NCI-H146 (cell line): ENCODE measurements around the gene DSCAML1.

Source experiments
- DNase-seq: peaks from one replicate; lab custom pipeline; 2025; lab: John Stamatoyannopoulos, UW

The DSCAML1 gene

DNA sequence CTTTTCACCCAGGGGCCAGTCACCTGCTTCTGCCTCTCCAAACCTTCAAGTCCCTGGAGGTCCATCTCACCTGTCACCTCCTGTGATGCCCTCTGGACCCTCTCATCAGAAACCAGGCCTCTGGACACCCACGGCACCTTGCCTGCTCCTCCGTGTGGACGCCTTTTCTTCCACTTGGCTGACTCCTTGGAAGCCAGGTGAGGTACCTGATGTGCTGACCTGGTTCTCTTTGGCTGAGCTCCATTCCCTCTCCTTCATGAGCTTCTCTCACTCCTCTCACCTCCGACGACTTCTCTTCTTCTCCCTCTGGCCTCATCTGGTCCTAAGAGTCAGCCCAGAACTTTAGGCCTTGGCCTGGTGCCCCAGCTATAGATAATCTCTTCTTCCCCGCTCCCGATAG lies 370.1 kb downstream of the DSCAML1 start:
- no peak for DNase-seq

DNA sequence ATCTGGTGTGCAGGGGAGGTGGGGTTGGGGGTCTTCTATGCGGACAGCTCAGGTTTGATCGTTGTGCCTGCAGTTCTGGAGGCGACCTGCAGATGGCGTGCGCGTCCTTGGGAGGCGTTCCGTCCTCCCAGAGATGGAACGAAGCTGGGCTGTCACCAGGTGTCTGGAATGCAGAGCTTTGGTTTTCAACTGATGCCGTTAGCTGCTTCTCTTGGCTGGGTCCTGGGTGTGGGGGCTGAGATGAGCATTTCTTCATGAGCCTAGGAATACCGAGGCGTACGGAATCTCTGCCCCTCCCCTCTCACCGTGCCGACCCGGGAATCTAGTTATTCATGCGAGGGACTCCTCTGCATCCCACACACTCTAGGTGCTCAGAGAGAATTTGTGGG lies 370.7 kb downstream of the DSCAML1 start:
- DNase-seq: peak; percentile 73

DNA sequence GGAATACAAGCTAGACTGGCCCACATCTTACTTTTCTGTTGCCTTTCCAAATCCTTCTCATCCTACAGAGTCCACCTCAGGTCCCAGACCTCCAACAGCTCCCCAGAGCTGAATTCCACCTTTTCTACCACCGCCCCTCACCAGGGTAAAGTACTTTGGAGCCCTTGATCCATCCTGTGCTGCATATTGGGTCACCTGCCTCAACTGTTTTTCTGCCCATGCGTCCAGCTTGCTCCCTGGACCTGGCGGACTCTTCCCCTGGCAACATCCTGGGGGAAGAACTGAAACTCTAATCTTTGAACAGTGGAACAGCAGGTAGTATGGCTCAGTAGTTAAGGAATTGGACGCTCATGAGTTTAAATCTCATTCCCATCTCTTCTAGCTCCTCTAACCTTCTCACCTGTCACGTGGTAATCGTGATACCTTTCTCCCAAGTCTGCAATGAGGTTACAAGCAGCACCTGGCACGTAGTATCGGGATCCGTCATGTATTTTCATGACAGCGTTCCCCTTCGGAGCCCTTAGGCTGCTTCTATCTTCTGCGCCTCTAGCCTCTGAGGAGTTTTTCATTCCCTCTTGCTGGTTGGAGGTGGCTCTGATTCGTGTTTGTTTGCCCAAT lies 371.2 kb downstream of the DSCAML1 start:
- DNase-seq: no peak

DNA sequence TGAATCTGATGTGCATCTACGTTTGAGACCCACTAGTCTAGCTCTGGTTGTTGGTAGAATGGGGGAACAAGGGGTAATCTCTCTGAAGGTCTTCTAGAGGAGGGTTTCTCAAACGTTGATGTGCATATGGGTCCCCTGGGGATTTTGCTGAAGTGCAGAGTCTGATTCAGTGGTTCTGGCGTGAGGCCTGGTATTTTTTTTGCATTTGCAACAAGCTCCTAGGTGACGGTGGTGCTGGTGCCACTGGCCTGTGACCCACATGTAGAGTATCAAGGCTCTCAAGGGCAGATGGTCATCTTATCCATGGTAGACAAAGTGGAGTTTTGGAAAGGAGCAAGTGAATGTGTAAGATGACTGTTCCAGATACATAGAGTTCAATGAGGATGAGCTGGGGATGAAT lies 372.2 kb downstream of the DSCAML1 start:
- no peak for DNase-seq

DNA sequence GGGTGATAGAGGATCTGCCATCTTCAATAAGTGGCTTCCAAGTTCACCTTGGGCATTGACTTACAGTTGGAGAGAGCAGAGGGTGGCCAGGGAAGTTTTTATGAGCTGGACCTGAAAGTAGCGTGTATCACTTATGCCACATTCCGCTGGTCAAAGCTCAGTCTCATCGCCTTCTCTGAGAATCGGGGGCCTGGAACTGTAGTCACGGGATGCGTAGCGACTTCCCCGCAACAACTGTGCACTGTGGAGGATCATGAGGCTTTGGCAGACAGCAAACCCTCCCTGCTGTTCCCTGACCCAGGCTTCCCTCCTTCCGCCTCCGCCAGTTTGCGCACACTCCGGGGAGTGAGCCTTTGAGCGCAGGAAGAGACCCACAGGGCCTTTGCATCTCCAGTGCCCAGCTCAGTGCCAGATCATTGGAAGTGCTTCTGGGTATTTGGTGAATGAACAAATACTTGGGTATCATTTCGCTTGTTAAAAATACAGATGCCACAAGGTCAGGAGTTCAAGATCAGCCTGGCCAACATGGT lies 373.9 kb downstream of the DSCAML1 start:
- DNase-seq: no peak

DNA sequence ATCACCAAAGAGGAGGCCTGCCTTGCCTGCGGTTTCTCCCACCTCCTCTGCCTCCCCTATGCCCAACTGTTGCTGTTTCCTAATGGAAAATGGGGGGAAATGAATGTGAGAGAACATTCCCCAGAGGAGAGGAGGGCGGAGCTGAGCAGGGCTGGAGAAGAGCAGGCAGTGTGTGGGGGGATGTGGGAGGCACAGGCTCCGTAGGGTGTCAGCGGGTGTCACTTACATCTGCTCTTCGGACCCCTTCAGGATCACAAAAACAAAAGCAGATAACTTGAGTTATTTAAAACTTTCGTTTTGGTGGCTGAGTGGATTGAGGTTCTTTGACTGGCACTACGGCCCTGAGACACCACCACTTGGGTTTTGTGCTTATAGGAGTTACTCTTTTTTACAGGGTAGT lies 375.5 kb downstream of the DSCAML1 start:
- no peak for DNase-seq

DNA sequence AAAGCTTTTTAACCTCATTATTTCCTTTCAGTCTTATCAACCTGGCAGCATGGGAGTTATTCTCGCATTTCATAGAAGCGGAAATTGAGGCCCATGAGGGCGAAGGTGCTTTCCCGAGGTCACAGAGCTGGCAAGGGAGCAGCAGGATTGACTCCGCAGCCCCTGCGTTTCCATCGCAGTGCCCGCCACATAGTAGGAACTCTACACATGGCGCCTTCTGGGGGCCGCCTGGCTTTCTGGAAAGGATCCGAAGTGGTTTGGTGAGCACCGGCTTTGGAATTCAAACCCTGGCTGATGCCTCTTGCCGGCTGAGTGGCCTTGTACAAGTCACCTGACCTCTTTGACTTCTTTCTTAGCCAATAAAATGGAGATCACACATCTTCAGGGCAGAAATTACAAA lies 376.0 kb downstream of the DSCAML1 start:
- no peak for DNase-seq

DNA sequence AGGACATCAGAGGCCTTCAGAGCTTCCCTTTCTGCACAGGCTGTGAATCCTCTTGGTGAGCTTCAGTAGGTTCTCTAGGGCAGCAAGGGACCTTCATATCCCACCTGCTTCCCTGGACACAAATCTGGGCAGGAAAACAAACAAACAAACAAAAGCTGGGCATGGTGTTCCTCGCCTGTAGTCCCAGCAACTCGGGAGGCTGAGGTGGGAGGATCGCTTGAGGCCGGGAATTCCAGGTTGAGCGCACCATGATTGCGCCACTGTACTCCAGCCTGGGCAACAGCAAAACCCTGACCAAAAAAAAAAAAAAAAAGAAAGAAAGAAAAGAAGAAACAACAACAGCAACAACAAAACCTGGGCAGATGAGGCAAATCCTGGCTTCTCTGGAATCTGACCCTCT lies 376.4 kb downstream of the DSCAML1 start:
- no peak for DNase-seq

DNA sequence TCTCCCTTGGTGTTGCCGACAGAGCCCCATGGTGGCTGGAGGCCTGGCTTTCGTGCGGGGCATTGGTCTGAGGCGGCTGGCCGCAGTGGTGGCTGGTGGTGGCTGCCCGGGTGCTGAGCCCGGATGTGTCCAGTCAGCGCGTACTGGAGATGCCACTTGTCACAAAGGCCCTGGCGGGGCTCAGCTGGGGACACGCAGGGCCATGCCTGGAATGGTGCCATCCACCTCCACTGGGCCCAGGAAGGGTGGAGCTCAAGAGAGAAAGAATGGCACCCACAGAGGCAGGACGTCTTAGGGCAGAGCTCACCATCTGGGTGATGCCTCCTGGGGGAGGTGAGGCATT lies 376.9 kb downstream of the DSCAML1 start:
- DNase-seq: no peak

DNA sequence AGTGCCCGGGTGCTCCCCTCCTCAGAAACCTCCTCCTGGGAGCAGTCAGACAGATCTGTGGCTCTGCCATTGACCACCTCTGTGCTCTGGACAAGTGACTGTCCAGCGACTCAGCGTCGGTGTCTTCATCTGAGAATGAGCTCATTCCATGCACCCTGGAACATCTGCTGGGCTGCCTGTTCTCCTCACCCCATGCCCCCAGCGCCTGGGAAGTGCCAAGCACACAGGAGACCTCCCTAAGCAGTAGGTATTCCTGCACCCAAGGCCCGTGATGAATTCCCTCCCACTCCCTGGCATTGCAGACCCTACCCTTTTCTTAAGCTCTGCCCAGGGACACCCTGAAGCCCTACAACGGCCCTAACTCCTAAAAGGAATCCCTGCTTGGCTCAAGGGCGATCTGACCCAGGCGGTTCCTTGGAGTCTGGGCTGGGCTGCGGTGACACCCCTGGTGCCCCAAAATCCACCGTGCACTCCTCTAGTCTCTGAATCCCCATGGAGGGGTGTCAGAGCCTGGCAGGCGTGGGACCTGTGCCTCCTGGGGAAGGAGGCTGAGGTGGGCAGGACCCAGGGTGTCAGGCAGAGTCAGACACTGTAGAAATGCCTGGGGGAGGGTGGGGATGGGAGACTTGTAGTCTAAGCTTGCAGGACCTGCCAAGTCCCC lies 377.4 kb downstream of the DSCAML1 start:
- DNase-seq: no peak

DNA sequence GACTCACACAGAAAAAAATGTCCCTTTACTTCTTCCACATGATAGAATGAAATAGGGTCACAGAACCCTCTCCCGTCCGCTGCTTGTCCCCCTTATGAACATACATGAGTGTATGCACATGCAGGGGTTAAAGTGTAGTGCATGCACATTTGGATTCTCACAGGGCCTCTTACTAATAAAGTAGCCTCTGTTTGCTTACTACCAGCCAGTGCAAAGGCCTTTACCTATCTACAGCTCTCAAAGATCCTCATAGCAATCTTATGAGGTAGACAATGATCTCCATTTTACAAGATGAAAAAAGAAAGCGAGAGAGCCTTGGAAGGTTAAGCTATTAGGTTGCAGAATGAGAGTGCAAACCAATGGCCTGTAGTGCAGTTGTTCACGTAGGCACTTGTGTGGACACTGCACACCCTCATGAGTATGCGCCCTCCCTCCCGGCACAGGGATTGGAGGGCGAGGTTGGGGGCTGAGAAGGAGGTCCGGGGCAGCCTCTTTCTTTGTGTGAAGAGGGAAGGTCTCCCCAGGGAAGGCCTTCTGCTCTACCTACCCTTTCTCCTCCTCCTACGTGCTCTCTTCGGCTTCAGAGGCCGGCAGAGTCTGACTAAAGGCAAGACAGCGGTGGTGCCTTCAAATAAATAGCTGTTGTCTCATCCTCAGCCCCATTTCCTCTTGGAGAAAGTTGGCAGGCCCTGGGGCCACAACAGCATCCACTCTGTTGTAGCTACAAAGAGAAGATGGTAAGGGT lies 378.1 kb downstream of the DSCAML1 start:
- DNase-seq: no peak

DNA sequence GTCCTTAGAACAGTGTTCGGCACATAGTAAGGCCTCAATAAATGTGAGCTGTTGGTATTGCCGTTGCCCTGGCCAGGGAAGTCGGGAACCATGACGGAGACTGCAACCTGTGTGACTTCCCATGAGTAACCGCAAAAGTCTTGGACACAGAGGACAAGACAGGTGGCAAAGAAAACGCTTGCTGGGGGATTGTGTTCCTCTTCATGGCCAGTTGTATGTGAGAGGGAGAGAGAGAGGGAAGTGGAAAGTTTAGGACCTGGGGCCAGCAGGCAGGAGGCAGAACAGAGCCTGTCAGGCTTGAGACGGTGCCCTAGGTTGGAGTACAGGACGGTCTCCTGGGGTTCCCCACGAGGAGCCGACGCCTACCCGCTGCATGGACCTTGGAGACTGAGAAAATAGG lies 379.2 kb downstream of the DSCAML1 start:
- no peak for DNase-seq

DNA sequence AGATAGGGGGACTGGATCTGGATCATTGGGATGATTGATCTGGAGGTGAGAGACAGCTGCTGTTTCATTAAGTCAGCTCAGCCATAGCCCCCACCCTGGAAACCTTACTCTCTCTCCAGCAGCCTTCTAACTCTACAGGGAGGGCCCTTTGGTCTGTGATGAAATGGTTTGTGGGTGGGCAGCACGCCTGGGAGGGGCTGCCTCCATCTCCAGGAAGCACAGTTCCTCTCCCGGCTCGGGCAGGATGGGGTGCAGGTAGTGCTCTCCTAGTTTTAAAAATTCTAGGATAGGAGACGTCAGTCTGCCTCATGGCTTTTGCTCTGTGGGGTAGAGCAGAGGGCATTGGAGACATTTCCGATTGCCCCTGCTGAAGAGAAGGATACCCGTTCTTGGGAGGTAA lies 379.7 kb downstream of the DSCAML1 start:
- DNase-seq: no peak

DNA sequence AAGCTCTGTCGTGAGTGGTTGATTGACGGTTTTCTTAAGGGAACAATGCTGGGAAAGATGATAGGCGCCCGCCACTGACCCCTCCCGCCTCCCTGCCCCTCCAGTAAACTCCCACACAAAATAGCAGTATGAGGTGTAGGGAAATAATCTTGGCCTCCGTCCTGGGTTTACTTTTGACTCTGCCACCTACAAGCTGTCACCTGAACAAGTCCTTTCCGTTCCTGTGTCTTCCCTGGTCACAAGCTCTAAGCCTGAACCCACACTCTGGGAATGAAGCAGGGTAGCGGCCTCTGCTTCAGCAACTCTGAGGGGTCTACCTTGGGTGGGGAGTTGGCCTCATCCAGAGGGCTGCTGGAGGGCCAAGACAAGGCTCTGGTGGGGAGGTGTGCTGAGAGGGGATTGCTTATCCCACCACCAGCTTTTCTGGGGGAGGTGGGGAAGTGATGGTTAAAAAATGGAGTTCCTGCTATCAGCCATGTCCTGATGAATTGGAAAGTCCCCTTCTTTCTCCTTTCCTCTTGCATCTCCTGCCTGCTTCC lies 381.6 kb downstream of the DSCAML1 start:
- DNase-seq: no peak

DNA sequence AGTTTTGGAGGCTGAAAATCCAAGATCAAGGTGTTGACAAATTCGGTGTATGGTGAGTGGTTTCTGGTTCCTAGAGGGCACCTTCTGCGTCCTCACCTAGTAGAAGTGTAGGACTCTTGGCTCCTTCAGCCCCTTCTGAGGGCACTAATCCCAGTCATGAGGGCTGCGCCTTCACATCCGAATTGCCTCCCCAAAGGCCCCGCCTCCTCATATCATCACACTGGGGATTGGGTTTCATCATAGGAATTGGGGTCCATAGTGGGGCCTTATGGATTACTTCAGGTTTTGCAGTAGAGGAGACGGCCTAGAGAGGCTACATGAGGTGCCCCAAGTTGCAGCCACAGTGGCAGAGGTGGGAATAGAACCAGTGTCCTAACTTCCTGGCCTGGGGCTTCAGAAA lies 382.3 kb downstream of the DSCAML1 start:
- DNase-seq: no peak

DNA sequence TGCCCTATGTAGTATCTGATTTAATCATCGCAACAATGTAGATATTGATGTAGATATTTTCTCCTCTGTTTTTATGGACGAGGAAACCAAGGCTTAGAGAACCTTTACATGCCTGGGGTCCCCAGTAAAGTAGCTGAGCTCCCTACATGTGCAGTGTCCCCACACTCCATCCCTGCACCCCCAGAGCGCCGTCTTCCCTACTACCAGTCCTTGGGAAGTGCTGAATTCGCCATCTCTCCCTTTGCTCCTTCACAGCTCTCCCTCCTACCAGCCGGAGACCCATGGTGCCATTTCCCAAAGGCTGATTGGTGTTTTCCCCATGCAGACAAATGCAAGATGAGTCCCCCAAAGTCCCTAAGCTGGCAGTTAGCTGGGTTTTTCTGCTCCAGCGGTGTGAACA lies 383.4 kb downstream of the DSCAML1 start:
- no peak for DNase-seq

DNA sequence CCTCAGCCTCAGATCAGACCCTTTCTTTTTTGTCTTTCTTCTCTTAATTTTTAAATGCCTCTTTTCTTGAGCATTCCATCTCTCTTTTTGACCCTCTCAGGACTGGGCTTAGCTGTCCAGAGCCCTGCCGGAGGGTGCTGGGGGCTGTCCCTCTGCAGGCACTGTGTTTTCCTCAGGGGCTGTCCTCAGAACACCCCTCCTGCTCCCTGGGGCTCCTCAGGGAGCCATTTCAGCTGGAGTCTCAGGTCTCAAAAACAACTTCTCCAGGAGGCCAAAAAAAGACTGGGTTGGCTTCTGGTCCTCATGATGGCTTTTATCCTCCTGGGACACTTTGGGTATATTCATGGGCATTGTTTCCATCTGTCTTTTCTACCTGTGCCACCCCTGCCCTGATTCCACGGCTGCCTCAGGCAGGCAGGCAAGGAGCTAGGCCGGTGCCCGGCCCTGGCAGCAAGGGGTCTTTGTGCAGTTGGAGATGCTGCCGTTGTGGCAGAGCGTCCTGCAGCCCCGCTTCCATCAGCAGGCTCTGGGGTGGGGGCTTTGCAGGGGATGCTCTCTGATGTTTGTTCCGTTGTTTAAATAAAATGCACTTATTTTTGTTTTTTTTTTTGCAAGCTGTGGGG lies 384.3 kb downstream of the DSCAML1 start:
- DNase-seq: no peak

DNA sequence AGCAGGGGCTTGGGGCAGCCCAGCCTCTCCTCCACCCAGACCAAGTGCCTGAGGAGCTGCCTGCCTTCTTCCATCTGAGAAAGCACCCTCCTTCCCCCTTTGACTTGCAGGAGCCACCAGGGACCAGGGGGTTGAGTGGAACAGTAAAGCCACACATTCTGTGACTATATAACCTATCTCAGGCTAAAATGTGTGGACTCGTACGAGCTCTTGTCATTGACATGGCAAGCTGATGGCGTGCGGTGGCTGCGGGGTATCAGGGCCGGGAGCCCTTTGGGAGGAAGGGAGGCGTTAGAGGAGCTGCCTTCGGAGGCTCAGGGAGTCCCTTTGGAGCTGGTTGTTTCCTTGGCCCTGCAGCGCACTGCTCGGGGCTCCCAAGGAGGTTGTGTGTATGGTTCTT lies 384.8 kb downstream of the DSCAML1 start:
- DNase-seq: no peak

DNA sequence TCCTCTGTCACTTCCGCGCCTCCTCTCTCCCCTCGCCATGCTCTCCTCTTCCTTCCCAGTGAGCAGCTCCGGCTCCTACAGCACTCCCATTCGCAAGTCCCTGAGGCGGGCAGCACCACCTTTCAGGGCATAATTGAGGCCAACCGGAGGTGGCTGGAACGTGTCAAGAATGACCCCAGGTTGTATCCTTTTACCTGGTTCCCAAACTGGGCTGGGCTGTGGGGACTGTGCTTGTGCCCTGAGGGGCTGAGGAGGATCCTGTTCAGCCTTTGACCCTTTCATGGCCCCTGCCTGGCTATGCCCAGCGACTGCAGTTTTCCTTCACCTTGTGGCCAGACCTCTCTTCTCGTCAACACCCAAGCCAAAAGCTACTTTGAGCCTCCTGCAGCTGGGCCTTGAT lies 385.3 kb downstream of the DSCAML1 start:
- no peak for DNase-seq

DNA sequence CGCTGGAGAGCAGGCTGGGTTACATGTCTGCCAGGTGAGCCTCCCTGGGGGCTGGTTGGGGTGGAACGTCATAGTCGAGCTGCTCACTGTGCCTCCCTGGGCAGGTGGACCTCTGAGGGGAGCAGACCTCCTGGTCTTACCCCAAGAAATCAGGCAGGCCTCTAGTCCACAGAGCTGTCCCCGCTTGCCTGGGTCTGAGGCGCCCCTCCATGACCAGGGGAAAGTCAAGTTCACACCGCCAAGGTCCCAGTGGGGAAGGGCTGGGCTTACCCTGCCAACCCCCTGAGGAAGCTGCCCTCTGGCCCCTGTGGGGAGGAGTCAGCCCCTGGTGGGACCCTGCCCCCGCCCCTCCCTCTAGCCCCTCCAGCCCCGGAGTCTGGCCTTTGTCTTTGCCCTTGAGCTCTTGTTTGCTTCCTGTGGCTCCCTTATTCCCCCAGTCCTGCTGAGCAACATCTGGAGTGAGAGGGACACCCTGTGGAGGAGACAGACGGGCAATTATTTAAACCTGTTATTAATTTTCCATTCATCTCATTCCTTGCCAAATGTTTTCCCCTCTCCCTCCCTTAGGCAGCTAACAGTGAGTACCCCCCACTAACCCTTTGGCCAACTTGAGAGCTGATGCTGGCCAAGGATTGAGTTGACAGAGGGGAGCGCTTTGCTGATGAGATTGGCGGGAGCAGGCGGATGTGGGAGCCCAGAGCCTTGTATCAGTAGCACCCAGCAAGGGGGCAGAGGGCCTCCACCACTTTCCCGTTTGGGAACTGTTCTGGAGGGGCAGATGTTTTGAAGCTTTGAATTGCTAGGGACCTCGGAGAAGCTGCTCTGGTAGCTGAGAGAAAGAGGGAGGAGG lies 385.9 kb downstream of the DSCAML1 start:
- DNase-seq: peak; percentile 93

DNA sequence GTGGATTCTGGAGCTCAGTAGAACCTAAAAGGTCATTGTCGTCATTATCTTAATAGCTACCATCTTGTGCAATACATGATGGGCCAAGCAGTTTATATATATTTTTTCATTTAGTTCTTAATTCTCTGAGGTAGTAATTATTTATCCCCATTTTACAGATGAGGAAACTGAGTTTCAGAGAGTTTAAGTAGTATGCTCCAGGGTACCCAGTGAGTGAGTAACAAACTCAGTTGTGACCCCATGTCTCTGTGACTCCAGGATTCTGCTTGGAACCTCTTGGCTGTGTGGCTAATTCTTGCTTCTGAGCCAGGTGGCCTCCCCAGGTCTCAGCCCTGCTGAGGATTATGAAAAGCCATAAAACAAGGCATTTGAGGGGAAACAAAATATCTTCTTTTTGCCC lies 386.8 kb downstream of the DSCAML1 start:
- DNase-seq: no peak

DNA sequence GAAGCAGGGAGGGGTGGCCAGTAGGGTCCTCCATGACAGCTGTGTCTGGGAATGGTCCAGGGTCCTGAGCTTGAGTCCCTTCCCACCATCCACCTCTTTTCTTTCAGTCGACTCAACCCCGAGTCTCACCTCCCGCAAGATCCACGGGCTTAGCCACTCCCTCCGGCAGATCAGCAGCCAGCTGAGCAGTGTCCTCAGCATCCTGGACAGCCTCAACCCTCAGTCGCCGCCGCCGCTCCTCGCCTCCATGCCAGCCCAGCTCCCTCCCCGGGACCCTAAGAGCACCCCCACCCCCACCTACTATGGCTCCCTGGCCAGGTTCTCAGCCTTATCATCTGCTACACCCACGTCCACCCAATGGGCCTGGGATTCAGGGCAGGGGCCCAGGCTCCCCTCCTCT lies 387.5 kb downstream of the DSCAML1 start:
- no peak for DNase-seq
